ENCODE results near the gene XPO4. TPM values are rescaled to one million over a fixed set of nuclear protein-coding genes. Genes with fewer than 3 reads are reported as not detected.
"Not testable (repeated sequence)": the region's sequence is repeated elsewhere in the genome, so short reads cannot be mapped to it uniquely, and the experiment has no call there.

XPO4 gene
- total and polyA plus RNA-seq, 2 donors (not counting 3 experiments of a cell fraction or from before 2014, with no cell fraction given): 6.0 to 22.5 TPM

GRCh38 chr13:20743830-20744404, 158.6 kb downstream of the XPO4 start:
- H3K9me1 ChIP-seq (replicated peaks; ENCODE audit: control insufficient read depth, extremely low read depth, insufficient read depth, low read length); H2AFZ ChIP-seq (ENCODE audit: low read depth, low read length); H3K79me2 ChIP-seq (ENCODE audit: control insufficient read depth, insufficient read depth, low read length); H3K27me3 ChIP-seq (ENCODE audit: control insufficient read depth in 2 of 2, insufficient read depth in 2 of 2, low read length in 2 of 2); BruUV-seq (replicated peaks); H3K9me3 ChIP-seq (replicated peaks; ENCODE audit: control insufficient read depth, insufficient read depth, low read length); H4K20me1 ChIP-seq (replicated peaks; ENCODE audit: control insufficient read depth, extremely low read depth, insufficient read depth, low read length); POLR2A ChIA-PET; H3K36me3 ChIP-seq (ENCODE audit: control insufficient read depth in 2 of 2, extremely low read depth in 1 of 2, insufficient read depth in 2 of 2, low read length in 2 of 2); intact Hi-C loops (cut with micrococcal nuclease); H3K9ac ChIP-seq (replicated peaks; ENCODE audit: extremely low read depth, insufficient read depth, low read length); H3K4me1 ChIP-seq (ENCODE audit: control insufficient read depth, extremely low read depth, insufficient read depth, low read length); DNase-seq (ENCODE audit: low read depth, low spot score); FAIRE-seq; H3K27ac ChIP-seq (ENCODE audit: insufficient read depth, low read depth, low read length); H3K4me2 ChIP-seq (ENCODE audit: insufficient read depth, low read length); H3K4me3 ChIP-seq (replicated peaks in 1 of 3; ENCODE audit: insufficient read depth in 1 of 3, low read depth in 1 of 3, low read length in 3 of 3); dilution Hi-C loops (cut with MboI; ENCODE audit: extremely low pct_ligation_motif_present, low sequenced_read_pairs): not testable (repeated sequence)
- CTCF ChIA-PET: interaction anchor here (1.0 kb wide), 1 partner anchor 251 kb away, joined by 3 read pairs; no protein-coding TSS in a partner anchor

- no peak overlapping the region for H3K4me2 ChIP-seq (ENCODE audit: insufficient read depth, low read length)
- H3K79me2 ChIP-seq (ENCODE audit: control insufficient read depth, insufficient read depth, low read length): no peaks in the 10 kb centered on the region
- H3K4me1 ChIP-seq (ENCODE audit: control insufficient read depth, extremely low read depth, insufficient read depth, low read length): no peaks in the 10 kb centered on the region
- H3K27ac ChIP-seq (ENCODE audit: insufficient read depth, low read depth, low read length): no peak overlapping the region
- H2AFZ ChIP-seq (ENCODE audit: low read depth, low read length): no peak overlapping the region
- dilution Hi-C loops (cut with MboI; ENCODE audit: extremely low pct_ligation_motif_present, low sequenced_read_pairs): no loop called here
- no peaks in the 10 kb centered on the region for H4K20me1 ChIP-seq (replicated peaks; ENCODE audit: control insufficient read depth, extremely low read depth, insufficient read depth, low read length)
- FAIRE-seq (no peak), DNase-seq (ENCODE audit: low read depth, low spot score) (no peak)
- ChIA-PET CTCF (interaction anchor here (1.0 to 2.9 kb wide), 2 partner anchors 17 to 89 kb away, joined by 3 to 10 read pairs; no protein-coding TSS in a partner anchor), POLR2A (no interaction called here)
- no peaks in the 10 kb centered on the region for H3K27me3 ChIP-seq (ENCODE audit: control insufficient read depth in 2 of 2, insufficient read depth in 2 of 2, low read length in 2 of 2)
- intact Hi-C loops (cut with micrococcal nuclease): no loop called here
- H3K4me3 ChIP-seq (replicated peaks in 1 of 3; ENCODE audit: insufficient read depth in 1 of 3, low read depth in 1 of 3, low read length in 3 of 3): no peak overlapping the region
- no peaks in the 10 kb centered on the region for H3K9me1 ChIP-seq (replicated peaks; ENCODE audit: control insufficient read depth, extremely low read depth, insufficient read depth, low read length)
- H3K36me3 ChIP-seq (ENCODE audit: control insufficient read depth in 2 of 2, extremely low read depth in 1 of 2, insufficient read depth in 2 of 2, low read length in 2 of 2): no peaks in the 10 kb centered on the region
- no peak overlapping the region for H3K9ac ChIP-seq (replicated peaks; ENCODE audit: extremely low read depth, insufficient read depth, low read length)
- no peaks in the 10 kb centered on the region for H3K9me3 ChIP-seq (replicated peaks; ENCODE audit: control insufficient read depth, insufficient read depth, low read length)
- no peak for TF ChIP-seq POLR2A (IDR thresholded peaks at IDR 0.05; ENCODE audit: low read depth, low read length)
- no peak for TF ChIP-seq EZH2 (IDR thresholded peaks at IDR 0.05; ENCODE audit: borderline replicate concordance, low read depth, low read length, severe bottlenecking)
- TF ChIP-seq CTCF (IDR thresholded peaks at IDR 0.05; ENCODE audit: extremely low read depth in 1 of 2, insufficient read depth in 1 of 2, low read depth in 1 of 2, low read length in 2 of 2): no peak
- no TSS peak for BruUV-seq (replicated peaks)
These were observed 162.5 kb downstream of the XPO4 start for GRCh38 chr13:20740021-20740420.

Data from endothelial cell of umbilical vein (primary cell).